Measurements from ENCODE around the gene OSBP2.
A peak's percentile ranks its signal among the peaks of the same experiment; 100 is the strongest.

Gene OSBP2

GRCh38 chr22:30795118-30795517, 100.4 kb downstream of the OSBP2 start:
- no peak overlapping the region for H2AK5ac ChIP-seq (ENCODE audit: low read depth, low read length)
- H3K4me2 ChIP-seq (ENCODE audit: insufficient read depth, low read length, poor library complexity, severe bottlenecking) = no peak overlapping the region
- H3K4me3 ChIP-seq (ENCODE audit: low read length in 2 of 2) = no peak overlapping the region
- H2BK15ac ChIP-seq (ENCODE audit: low read length) = no peak overlapping the region
- no CpG with 5 or more reads among the region's 2 CpGs for WGBS, 2 donors (ENCODE audit: extremely low coverage in 2 of 2, insufficient read length in 2 of 2, insufficient replicate concordance in 1 of 2)
- no peak overlapping the region for H3K23ac ChIP-seq (ENCODE audit: low read depth, low read length, poor library complexity)
- H4K91ac ChIP-seq (ENCODE audit: low read depth, low read length, poor library complexity) = no peak overlapping the region
- H3K27ac ChIP-seq (replicated peaks; ENCODE audit: low read length) = no peak overlapping the region
- no peak overlapping the region for H3K9ac ChIP-seq (ENCODE audit: low read depth, low read length, poor library complexity)
- H3K4ac ChIP-seq (ENCODE audit: low read length) = no peak overlapping the region
- H4K8ac ChIP-seq (ENCODE audit: low read depth, low read length) = no peak overlapping the region
- no peaks in the 10 kb centered on the region for H3K9me3 ChIP-seq (replicated peaks in 1 of 2; ENCODE audit: control insufficient read depth in 2 of 2, insufficient read depth in 1 of 2, low read depth in 1 of 2, low read length in 2 of 2)
- H3K14ac ChIP-seq (ENCODE audit: low read length) = no peak overlapping the region
- H3K18ac ChIP-seq (ENCODE audit: low read length) = no peak overlapping the region
- H3K4me1 ChIP-seq (ENCODE audit: control insufficient read depth in 2 of 2, insufficient read depth in 1 of 2, low read depth in 1 of 2, low read length in 2 of 2) = no peaks in the 10 kb centered on the region
- H2AFZ ChIP-seq (ENCODE audit: low read length) = no peak overlapping the region
- H2BK5ac ChIP-seq (ENCODE audit: low read length) = no peak overlapping the region
- peaks cover 0 to under 1% (median under 1%) of the 10 kb centered on the region in 3 experiments for H3K27me3 ChIP-seq (ENCODE audit: control insufficient read depth in 3 of 3, insufficient read depth in 3 of 3, low read depth in 1 of 3, low read length in 3 of 3)
- H3K79me1 ChIP-seq (ENCODE audit: low read depth, low read length) = no peaks in the 10 kb centered on the region
- no peak for DNase-seq (ENCODE audit: low spot score)
- no peak overlapping the region for H2BK120ac ChIP-seq (ENCODE audit: low read depth, low read length)
- H3K36me3 ChIP-seq (replicated peaks in 1 of 2; ENCODE audit: control insufficient read depth in 2 of 2, insufficient read depth in 2 of 2, low read length in 2 of 2) = no peaks in the 10 kb centered on the region
- H2BK12ac ChIP-seq (ENCODE audit: low read length) = no peak overlapping the region

DNA sequence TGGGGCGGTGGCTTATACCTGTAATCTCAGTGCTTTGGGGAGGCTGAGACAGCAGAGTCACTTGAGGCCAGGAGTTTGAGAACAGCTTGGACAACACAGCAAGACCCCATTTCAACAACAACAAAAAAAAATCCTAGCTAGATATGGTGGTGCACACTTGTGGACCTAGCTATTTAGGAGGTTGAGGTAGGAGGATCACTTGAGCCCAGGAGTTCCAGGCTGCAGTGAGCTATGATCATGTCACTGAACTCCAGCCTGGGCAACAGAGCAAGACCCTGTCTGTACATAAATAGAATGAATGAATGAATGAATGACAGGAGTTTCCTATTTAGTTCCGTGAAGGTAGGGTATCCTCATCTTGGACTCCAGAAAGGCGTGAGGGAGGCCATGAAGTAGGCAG, 107.0 kb downstream of the OSBP2 start:
- Histone ChIP-seq H4K8ac (ENCODE audit: low read depth, low read length) (no peak overlapping the region), H2AK5ac (ENCODE audit: low read depth, low read length) (no peak overlapping the region), H2BK15ac (ENCODE audit: low read length) (no peak overlapping the region), H3K27me3 (ENCODE audit: control insufficient read depth in 3 of 3, insufficient read depth in 3 of 3, low read depth in 1 of 3, low read length in 3 of 3) (peaks cover 0 to 44% (median 35%) of the 10 kb centered on the region in 3 experiments), H2BK12ac (ENCODE audit: low read length) (no peak overlapping the region), H3K79me1 (ENCODE audit: low read depth, low read length) (no peaks in the 10 kb centered on the region), H2BK5ac (ENCODE audit: low read length) (no peak overlapping the region), H3K14ac (ENCODE audit: low read length) (no peak overlapping the region), H3K4ac (ENCODE audit: low read length) (no peak overlapping the region), H3K4me1 (ENCODE audit: control insufficient read depth in 2 of 2, insufficient read depth in 1 of 2, low read depth in 1 of 2, low read length in 2 of 2) (peaks cover 3 to 7% of the 10 kb centered on the region in 2 donors), H4K91ac (ENCODE audit: low read depth, low read length, poor library complexity) (no peak overlapping the region), H3K4me3 (ENCODE audit: low read length in 2 of 2) (peak overlapping the region in 1 of 2 donors; percentile 11), H3K18ac (ENCODE audit: low read length) (no peak overlapping the region), H3K27ac (replicated peaks; ENCODE audit: low read length) (no peak overlapping the region), H3K36me3 (replicated peaks in 1 of 2; ENCODE audit: control insufficient read depth in 2 of 2, insufficient read depth in 2 of 2, low read length in 2 of 2) (no peaks in the 10 kb centered on the region), H3K4me2 (ENCODE audit: insufficient read depth, low read length, poor library complexity, severe bottlenecking) (no peak overlapping the region), H3K9me3 (replicated peaks in 1 of 2; ENCODE audit: control insufficient read depth in 2 of 2, insufficient read depth in 1 of 2, low read depth in 1 of 2, low read length in 2 of 2) (no peaks in the 10 kb centered on the region), H3K23ac (ENCODE audit: low read depth, low read length, poor library complexity) (no peak overlapping the region), H2BK120ac (ENCODE audit: low read depth, low read length) (no peak overlapping the region), H3K9ac (ENCODE audit: low read depth, low read length, poor library complexity) (no peak overlapping the region), H2AFZ (ENCODE audit: low read length) (no peak overlapping the region)
- no peak for DNase-seq (ENCODE audit: low spot score)
- WGBS, 2 donors (ENCODE audit: extremely low coverage in 2 of 2, insufficient read length in 2 of 2, insufficient replicate concordance in 1 of 2) = no CpG with 5 or more reads among the region's 3 CpGs

DNA sequence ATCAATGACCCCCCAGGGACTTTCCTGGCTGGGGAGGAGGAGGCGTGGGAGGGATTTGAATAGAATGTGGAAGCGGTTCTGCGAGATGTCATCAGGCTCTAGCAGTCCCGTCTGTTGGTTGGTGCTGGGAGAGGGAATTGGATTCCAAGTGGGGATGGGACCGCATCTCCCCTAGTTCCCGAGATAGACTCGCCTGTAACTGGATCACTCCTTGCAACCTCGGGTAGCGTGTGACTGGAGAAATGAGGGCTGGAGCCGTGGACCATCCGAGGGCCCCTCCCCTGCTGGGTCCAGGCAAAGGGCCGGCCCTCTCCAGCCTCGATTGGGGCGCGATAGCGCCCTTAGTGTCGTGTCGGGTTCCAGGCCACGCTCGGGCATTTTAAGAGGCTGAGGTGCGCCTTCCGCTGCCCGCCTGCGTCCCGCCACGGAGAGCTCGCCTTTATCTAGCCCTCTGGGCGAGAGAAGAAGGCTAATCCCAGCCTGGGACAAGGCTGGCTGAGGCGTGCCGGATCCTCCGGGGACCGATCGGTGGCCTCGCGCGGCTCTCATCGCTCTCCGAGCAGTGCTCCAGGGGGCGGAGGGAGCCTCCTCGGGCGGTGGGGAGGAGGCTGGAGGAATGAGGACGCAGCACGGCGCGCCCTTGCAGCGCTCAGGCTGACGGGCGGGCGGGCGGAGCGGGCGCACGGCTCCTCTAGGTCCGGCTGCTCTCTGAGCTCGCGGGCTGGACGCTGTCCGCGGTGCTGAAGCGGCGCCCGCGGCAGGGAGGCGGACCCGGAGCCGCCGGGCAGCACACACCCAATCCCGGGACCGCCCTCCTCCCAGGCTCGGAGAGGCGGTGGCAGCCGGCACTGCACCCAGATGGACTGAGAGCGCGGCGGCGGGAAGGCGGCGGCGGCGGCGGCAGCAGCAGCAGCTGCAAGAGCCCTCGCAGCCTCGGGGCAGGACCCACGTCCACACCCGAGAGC, 107.8 kb downstream of the OSBP2 start:
- no peak overlapping the region for H3K9ac ChIP-seq (ENCODE audit: low read depth, low read length, poor library complexity)
- H3K36me3 ChIP-seq (replicated peaks in 1 of 2; ENCODE audit: control insufficient read depth in 2 of 2, insufficient read depth in 2 of 2, low read length in 2 of 2) = no peaks in the 10 kb centered on the region
- peaks cover 0 to 44% (median 35%) of the 10 kb centered on the region in 3 experiments for H3K27me3 ChIP-seq (ENCODE audit: control insufficient read depth in 3 of 3, insufficient read depth in 3 of 3, low read depth in 1 of 3, low read length in 3 of 3)
- no peak overlapping the region for H2BK12ac ChIP-seq (ENCODE audit: low read length)
- no peak overlapping the region for H3K23ac ChIP-seq (ENCODE audit: low read depth, low read length, poor library complexity)
- no peak overlapping the region for H3K4ac ChIP-seq (ENCODE audit: low read length)
- H3K4me2 ChIP-seq (ENCODE audit: insufficient read depth, low read length, poor library complexity, severe bottlenecking) = peak overlapping the region; percentile 73
- H2BK5ac ChIP-seq (ENCODE audit: low read length) = no peak overlapping the region
- DNase-seq (ENCODE audit: low spot score) = peak; percentile 95
- H2AK5ac ChIP-seq (ENCODE audit: low read depth, low read length) = no peak overlapping the region
- WGBS, 2 donors (ENCODE audit: extremely low coverage in 2 of 2, insufficient read length in 2 of 2, insufficient replicate concordance in 1 of 2) = no CpG with 5 or more reads among the region's 85 CpGs
- H4K8ac ChIP-seq (ENCODE audit: low read depth, low read length) = no peak overlapping the region
- H3K79me1 ChIP-seq (ENCODE audit: low read depth, low read length) = no peaks in the 10 kb centered on the region
- no peak overlapping the region for H3K27ac ChIP-seq (replicated peaks; ENCODE audit: low read length)
- H4K91ac ChIP-seq (ENCODE audit: low read depth, low read length, poor library complexity) = no peak overlapping the region
- peak overlapping the region; percentile 87 for H2AFZ ChIP-seq (ENCODE audit: low read length)
- no peak overlapping the region for H3K18ac ChIP-seq (ENCODE audit: low read length)
- peak overlapping the region in 1 of 2 donors; percentile 69 for H3K4me3 ChIP-seq (ENCODE audit: low read length in 2 of 2)
- H3K9me3 ChIP-seq (replicated peaks in 1 of 2; ENCODE audit: control insufficient read depth in 2 of 2, insufficient read depth in 1 of 2, low read depth in 1 of 2, low read length in 2 of 2) = no peaks in the 10 kb centered on the region
- H2BK120ac ChIP-seq (ENCODE audit: low read depth, low read length) = no peak overlapping the region
- no peak overlapping the region for H3K14ac ChIP-seq (ENCODE audit: low read length)
- H3K4me1 ChIP-seq (ENCODE audit: control insufficient read depth in 2 of 2, insufficient read depth in 1 of 2, low read depth in 1 of 2, low read length in 2 of 2) = peaks cover 3 to 7% of the 10 kb centered on the region in 2 donors
- no peak overlapping the region for H2BK15ac ChIP-seq (ENCODE audit: low read length)

DNA sequence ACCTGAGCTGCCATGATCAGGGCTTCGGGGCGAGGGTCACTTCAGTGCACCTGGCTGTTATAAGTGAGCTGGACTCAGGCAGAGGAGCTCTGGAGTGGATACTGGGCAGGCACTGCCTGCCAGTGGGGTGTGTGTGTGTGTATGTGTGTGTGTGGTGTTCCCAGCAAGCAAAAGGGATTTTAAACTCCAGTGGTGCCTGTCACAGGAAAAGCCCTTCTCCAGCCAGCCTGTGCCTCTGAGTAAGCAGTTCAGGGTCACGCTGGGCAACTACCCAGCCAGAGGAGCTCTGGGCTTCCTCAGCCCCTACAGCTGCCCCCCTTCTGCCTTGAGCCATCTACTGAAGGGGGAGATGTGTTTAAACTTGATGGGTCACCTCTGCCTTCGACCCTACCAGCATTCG, 109.0 kb downstream of the OSBP2 start:
- no peak for DNase-seq (ENCODE audit: low spot score)
- H2BK5ac ChIP-seq (ENCODE audit: low read length) = no peak overlapping the region
- H3K4me3 ChIP-seq (ENCODE audit: low read length in 2 of 2) = no peak overlapping the region
- H3K27ac ChIP-seq (replicated peaks; ENCODE audit: low read length) = no peak overlapping the region
- H3K23ac ChIP-seq (ENCODE audit: low read depth, low read length, poor library complexity) = no peak overlapping the region
- no peak overlapping the region for H4K8ac ChIP-seq (ENCODE audit: low read depth, low read length)
- H3K14ac ChIP-seq (ENCODE audit: low read length) = no peak overlapping the region
- peaks cover 0 to 44% (median 35%) of the 10 kb centered on the region in 3 experiments for H3K27me3 ChIP-seq (ENCODE audit: control insufficient read depth in 3 of 3, insufficient read depth in 3 of 3, low read depth in 1 of 3, low read length in 3 of 3)
- no peak overlapping the region for H3K4me2 ChIP-seq (ENCODE audit: insufficient read depth, low read length, poor library complexity, severe bottlenecking)
- H2AK5ac ChIP-seq (ENCODE audit: low read depth, low read length) = no peak overlapping the region
- no peaks in the 10 kb centered on the region for H3K9me3 ChIP-seq (replicated peaks in 1 of 2; ENCODE audit: control insufficient read depth in 2 of 2, insufficient read depth in 1 of 2, low read depth in 1 of 2, low read length in 2 of 2)
- no peaks in the 10 kb centered on the region for H3K79me1 ChIP-seq (ENCODE audit: low read depth, low read length)
- no peak overlapping the region for H2BK120ac ChIP-seq (ENCODE audit: low read depth, low read length)
- no peak overlapping the region for H3K18ac ChIP-seq (ENCODE audit: low read length)
- no CpG with 5 or more reads among the region's 5 CpGs for WGBS, 2 donors (ENCODE audit: extremely low coverage in 2 of 2, insufficient read length in 2 of 2, insufficient replicate concordance in 1 of 2)
- H2BK12ac ChIP-seq (ENCODE audit: low read length) = no peak overlapping the region
- no peak overlapping the region for H2BK15ac ChIP-seq (ENCODE audit: low read length)
- H3K4ac ChIP-seq (ENCODE audit: low read length) = no peak overlapping the region
- peaks cover 3 to 7% of the 10 kb centered on the region in 2 donors for H3K4me1 ChIP-seq (ENCODE audit: control insufficient read depth in 2 of 2, insufficient read depth in 1 of 2, low read depth in 1 of 2, low read length in 2 of 2)
- H4K91ac ChIP-seq (ENCODE audit: low read depth, low read length, poor library complexity) = no peak overlapping the region
- no peaks in the 10 kb centered on the region for H3K36me3 ChIP-seq (replicated peaks in 1 of 2; ENCODE audit: control insufficient read depth in 2 of 2, insufficient read depth in 2 of 2, low read length in 2 of 2)
- H2AFZ ChIP-seq (ENCODE audit: low read length) = no peak overlapping the region
- no peak overlapping the region for H3K9ac ChIP-seq (ENCODE audit: low read depth, low read length, poor library complexity)

All from neuronal stem cell (in vitro differentiated cells).